Lung (tissue), 12 donors: ENCODE results near the gene LRRTM4. TPM values are rescaled to one million over a fixed set of nuclear protein-coding genes. Genes with fewer than 3 reads are reported as not detected.
A peak's percentile ranks its signal among the peaks of the same experiment; 100 is the strongest.

ENCODE experiments used
- ATAC-seq: fragments of 200-7000 bp; cut with Tn5 transposase; one replicate; pipeline ENCODE4 v1.9.1; 2020; ENCODE audit warnings: moderate number of reproducible peaks; ENCODE audit not compliant: insufficient read depth, low FRiP score
- DNase-seq, 3 donors: peaks; one replicate each; pipeline ENCODE4 v3.0.0-alpha.2; 2013 to 2017
- H3K27ac ChIP-seq, 2 donors: one replicate each; pipeline ENCODE4 v1.5.1; 2013; ENCODE audit warnings: mild to moderate bottlenecking in 2 of 2, moderate library complexity in 2 of 2, control low read depth in 1 of 2, inconsistent platforms in 1 of 2, low read depth in 1 of 2, low read length in 1 of 2
- H3K27me3 ChIP-seq, 3 donors: one replicate each; pipeline ENCODE4 v1.5.1; 2013; ENCODE audit warnings: low read length in 2 of 3; ENCODE audit not compliant: control insufficient read depth in 3 of 3, insufficient read depth in 3 of 3
- H3K36me3 ChIP-seq, 4 donors: one replicate each; pipeline ENCODE4 v1.5.1; 2013; ENCODE audit warnings: low read length in 4 of 4, mild to moderate bottlenecking in 1 of 4, moderate library complexity in 1 of 4; ENCODE audit not compliant: control insufficient read depth in 4 of 4, insufficient read depth in 4 of 4
- H3K4me1 ChIP-seq, 5 donors: one replicate each; pipeline ENCODE4 v1.5.1; 2013; ENCODE audit warnings: low read length in 5 of 5, mild to moderate bottlenecking in 2 of 5, moderate library complexity in 1 of 5; ENCODE audit not compliant: control insufficient read depth in 5 of 5, insufficient read depth in 5 of 5
- H3K4me3 ChIP-seq: one replicate; pipeline ENCODE4 v1.5.1; 2013; ENCODE audit warnings: mild to moderate bottlenecking, control low read depth, moderate library complexity
- H3K9ac ChIP-seq, 2 donors: one replicate each; pipeline ENCODE4 v1.5.1; 2013; ENCODE audit warnings: low read length in 2 of 2, control low read depth in 1 of 2; ENCODE audit not compliant: insufficient read depth in 1 of 2
- H3K9me3 ChIP-seq, 4 donors: one replicate each; pipeline ENCODE4 v1.5.1; 2013; ENCODE audit warnings: low read length in 3 of 4, mild to moderate bottlenecking in 1 of 4, moderate library complexity in 1 of 4; ENCODE audit not compliant: control insufficient read depth in 4 of 4, insufficient read depth in 3 of 4
- CTCF ChIP-seq: IDR thresholded peaks from 2 replicates; pipeline ENCODE4 v1.5.1; 2012; ENCODE audit warnings: mild to moderate bottlenecking; ENCODE audit errors: control extremely low read depth, extremely low read depth
- WGBS, 2 donors: extraction: QIAGEN DNeasy Blood & Tissue Kit; methylation state at CpG; one replicate each; pipeline ENCODE4 v1.1.7; 2013; 5-methylcytosine and 5-hydroxymethylcytosine counted together
- polyA plus RNA-seq, 2 donors: library from polyadenylated mRNA; stranded (reverse); fragments of 200-250 nt; gene quantifications; one replicate each; pipeline ENCODE4 v1.2.1, GENCODE V29; 2013
- total RNA-seq, 2 donors: library from RNA; depleted of rRNA in 1 of 2; stranded (reverse); fragments of >200 nt in 1 of 2; gene quantifications; one replicate each; pipeline ENCODE4 v1.2.1, GENCODE V29; 2014 to 2021
- donor health status: control.
- donor health status: control.
- donor health status: Bipolar disorder and iron deficiency.
- donor health status: healthy.
- donor health status: DM: yes; HTN: yes; CAD: no.

The LRRTM4 gene
- total and polyA plus RNA-seq, 4 donors, result 0.08 to 9.2 (median 1.2) TPM; not detected in 1

GRCh38 chr2:77519888-77520506 lies 2.2 kb downstream of the LRRTM4 start:
- DNase-seq (peak in 1 of 3 donors; percentile 41), ATAC-seq (no peak)
- 59 to 77% methylated on average over 7 of the region's 7 CpGs for WGBS, 2 donors
- Histone ChIP-seq H3K27ac (no peak overlapping the region), H3K27me3 (no peaks in the 10 kb centered on the region), H3K4me1 (peaks cover 0 to 16% (median 4%) of the 10 kb centered on the region in 5 donors), H3K4me3 (no peak overlapping the region), H3K9me3 (no peaks in the 10 kb centered on the region), H3K9ac (no peak overlapping the region), H3K36me3 (no peaks in the 10 kb centered on the region)
- no peak for TF ChIP-seq CTCF

GRCh38 chr2:77519164-77519887 lies 2.9 kb downstream of the LRRTM4 start:
- DNase-seq, result no peak
- Histone ChIP-seq H3K27me3 (no peaks in the 10 kb centered on the region), H3K4me3 (no peak overlapping the region), H3K9me3 (no peaks in the 10 kb centered on the region), H3K36me3 (no peaks in the 10 kb centered on the region), H3K4me1 (peaks cover 0 to 16% (median 4%) of the 10 kb centered on the region in 5 donors), H3K9ac (no peak overlapping the region), H3K27ac (no peak overlapping the region)
- no peak for ATAC-seq
- 87 to 91% methylated on average over 14 of the region's 14 CpGs for WGBS, 2 donors
- no peak for TF ChIP-seq CTCF

- Histone ChIP-seq H3K9ac (no peak overlapping the region), H3K4me1 (peaks cover 0 to 16% (median 4%) of the 10 kb centered on the region in 5 donors), H3K4me3 (no peak overlapping the region), H3K9me3 (no peaks in the 10 kb centered on the region), H3K27me3 (no peaks in the 10 kb centered on the region), H3K36me3 (no peaks in the 10 kb centered on the region), H3K27ac (no peak overlapping the region)
- no peak for TF ChIP-seq CTCF
- ATAC-seq, result no peak
- peak; percentile 23 to 64 (median 32) for DNase-seq
- 80 to 89% methylated on average over 7 of the region's 7 CpGs for WGBS, 2 donors
These were observed 3.9 kb downstream of the LRRTM4 start for GRCh38 chr2:77518311-77518710.
